Stomach (tissue), 4 donors: ENCODE data around the gene IPPK.

ENCODE experiments used
- CTCF ChIP-seq, 7 experiments: fragments of 450-650 bp in 4 of 7; fragments of 200-600 bp in 3 of 7; sonication (generic) in 3 of 7; IDR thresholded peaks; one replicate each; pipeline ENCODE4 v1.5.1; 2016 to 2019; ENCODE audit warnings: antibody characterized with exemption in 7 of 7, control low read depth in 2 of 7, mild to moderate bottlenecking in 1 of 7
- EP300 ChIP-seq: sonication (generic); formaldehyde crosslinking; IDR thresholded peaks from one replicate; pipeline ENCODE4 v1.6.1; 2017; ENCODE audit warnings: antibody characterized with exemption

GRCh38 chr9:92637886-92638620, 31.9 kb downstream of the IPPK start:
- TF ChIP-seq CTCF (IDR thresholded peaks at IDR 0.05) = no peak
- no peak for TF ChIP-seq EP300
